T47D (cell line): ENCODE data around the gene ALAS2.

ENCODE experiments used
- DNase-seq, 2 experiments: peaks; one replicate each; pipeline versions ENCODE4 v3.0.0 to v3.0.0-alpha.2; 2011 to 2012; ENCODE audit warnings: low read depth in 1 of 2, low spot score in 1 of 2
- JUND ChIP-seq: IDR thresholded peaks from 2 replicates; pipeline ENCODE4 v1.6.1; 2012; ENCODE audit warnings: low read depth
- in situ Hi-C: cut with HindIII; loops from 2 replicates; pipeline ENCODE4 v1.10.0; 2016; ENCODE audit warnings: low sequenced_read_pairs, low pct_unique_long_range_greater_than_20kb

Gene ALAS2

DNA sequence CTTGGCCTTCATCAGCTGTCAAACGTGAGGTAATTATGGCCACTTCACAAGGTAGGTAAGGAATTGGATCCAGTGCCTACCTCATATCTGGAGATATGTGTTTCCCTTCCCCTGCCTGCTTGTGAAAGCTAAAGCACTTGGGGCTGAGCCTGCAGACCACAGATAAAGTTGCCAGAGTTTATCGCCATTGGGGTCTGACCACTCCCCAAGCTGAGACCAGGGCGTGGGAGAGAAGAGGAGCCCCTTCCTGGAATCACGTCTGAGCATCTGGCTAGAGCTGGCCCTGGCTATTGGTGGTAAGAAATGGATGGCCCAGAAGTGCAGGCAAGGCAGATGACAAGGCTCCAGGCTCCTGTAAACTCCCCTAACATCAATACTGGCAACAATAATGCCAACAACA, 2.7 kb downstream of the ALAS2 start:
- in situ Hi-C loops, result no loop called here
- DNase-seq, result no peak
- TF ChIP-seq JUND, result no peak

DNA sequence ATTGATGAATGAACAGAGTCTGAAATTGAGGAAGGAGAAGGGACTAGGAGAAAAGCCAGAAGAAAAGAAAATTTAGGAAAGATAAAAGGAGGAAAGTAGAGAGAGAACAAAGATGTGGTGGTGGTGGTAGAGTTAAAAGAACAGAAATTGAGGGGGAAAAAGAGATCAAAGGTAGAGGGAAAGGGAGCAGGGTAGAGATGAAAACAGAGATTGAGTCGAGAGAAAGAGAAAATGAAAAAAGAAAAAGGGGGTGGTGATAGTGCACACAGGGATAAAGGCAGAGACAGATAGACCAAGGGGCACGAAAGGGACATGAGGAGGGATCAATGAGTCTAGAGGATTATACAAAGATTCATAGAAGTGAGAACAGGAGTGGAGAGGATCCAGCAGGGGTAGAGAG, 3.9 kb downstream of the ALAS2 start:
- in situ Hi-C loops, result no loop called here
- DNase-seq, result no peak

DNA sequence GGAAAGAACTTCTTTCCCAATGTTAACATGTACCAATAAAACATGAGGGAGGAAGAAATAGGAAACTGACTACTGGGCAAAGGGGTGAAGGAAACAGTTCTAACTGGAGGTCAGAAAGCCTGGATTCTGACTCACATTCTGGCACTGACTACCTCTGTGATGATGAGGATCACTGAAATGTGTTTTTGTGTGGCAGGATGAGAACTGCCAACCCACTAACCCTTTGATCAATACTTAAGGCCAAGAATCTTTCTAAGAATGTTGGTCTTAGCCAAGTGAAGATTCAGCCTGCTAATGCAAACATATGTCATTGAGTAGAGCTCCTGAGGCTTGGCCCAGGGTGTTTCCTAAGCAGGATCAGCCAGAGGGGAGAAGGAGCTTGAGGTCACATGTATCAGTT, 4.6 kb downstream of the ALAS2 start:
- DNase-seq, result no peak
- TF ChIP-seq JUND, result no peak
- in situ Hi-C loops, result no loop called here

More for the DNA sequence above, 3.9 kb downstream of the ALAS2 start:
- no peak for TF ChIP-seq JUND

- TF ChIP-seq JUND, result no peak
- DNase-seq, result no peak
- in situ Hi-C loops, result no loop called here
Observed at GRCh38 chrX:55014897-55015299, 15.9 kb downstream of the ALAS2 start.

DNA sequence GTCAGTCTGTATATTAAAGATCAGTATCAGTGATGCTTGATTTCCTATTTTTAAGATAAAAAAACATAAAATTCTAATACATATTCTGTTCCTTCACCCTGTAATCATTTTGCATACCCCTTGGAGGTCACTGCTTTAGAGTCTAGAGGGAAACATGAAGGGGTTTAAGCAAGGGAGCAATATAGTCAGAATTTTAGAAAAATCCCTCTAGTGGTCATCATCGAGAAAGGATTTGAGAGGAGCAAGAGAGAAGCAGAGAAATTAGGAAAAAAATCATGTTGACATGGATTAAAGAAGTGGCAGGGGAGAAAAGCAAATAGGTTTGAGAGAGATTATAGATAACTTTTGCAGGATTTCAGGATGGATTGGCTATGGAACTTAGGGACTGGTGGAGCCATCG, 19.5 kb downstream of the ALAS2 start:
- in situ Hi-C loops, result no loop called here
- DNase-seq, result no peak
- no peak for TF ChIP-seq JUND

GRCh38 chrX:55008571-55009358, 22.0 kb downstream of the ALAS2 start:
- in situ Hi-C loops, result no loop called here
- TF ChIP-seq JUND, result no peak
- DNase-seq, result peak in 1 of 2 experiments; percentile 42

DNA sequence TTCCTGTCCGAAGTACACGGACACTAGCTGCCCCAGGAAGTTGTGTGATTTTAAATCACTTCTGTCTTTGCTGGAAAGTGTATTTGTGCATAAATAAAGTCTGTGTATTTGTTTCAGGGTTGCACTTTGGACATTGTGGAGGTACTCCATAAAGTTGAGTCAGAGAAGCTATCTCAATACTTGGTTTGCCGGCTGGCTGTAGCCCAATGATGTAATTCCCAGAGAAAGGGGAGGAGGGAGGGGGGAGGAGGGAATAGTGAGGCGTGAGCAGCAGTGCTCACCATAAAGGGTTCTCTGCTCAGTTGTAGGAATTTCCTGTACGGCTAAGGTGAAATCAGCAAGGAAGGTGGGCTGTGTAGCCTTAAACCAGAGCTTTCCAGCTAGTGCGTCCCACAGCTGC, 23.1 kb downstream of the ALAS2 start:
- no peak for TF ChIP-seq JUND
- no peak for DNase-seq
- in situ Hi-C loops, result no loop called here

GRCh38 chrX:55006827-55007621, 23.8 kb downstream of the ALAS2 start:
- TF ChIP-seq JUND, result no peak
- in situ Hi-C loops, result no loop called here
- DNase-seq, result peak in 1 of 2 experiments; percentile 24

DNA sequence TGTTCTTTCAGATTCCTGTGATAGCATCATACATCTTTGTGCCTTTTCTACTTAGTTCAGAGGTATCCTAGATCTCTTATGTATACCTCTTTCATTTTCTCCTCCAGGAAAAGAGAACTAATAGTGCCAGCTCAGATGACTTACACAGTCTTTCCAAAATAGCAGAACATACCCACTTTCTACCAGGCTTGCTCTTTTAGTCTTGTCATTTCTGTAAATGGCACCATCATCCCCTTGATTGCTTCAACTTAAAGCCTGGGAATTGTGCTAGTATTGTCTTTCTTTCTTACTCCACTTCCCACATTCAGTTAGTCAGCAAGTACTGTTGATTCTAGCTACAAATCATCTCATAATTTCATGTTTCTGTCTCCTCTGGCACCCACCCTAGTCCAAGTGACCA, 25.5 kb downstream of the ALAS2 start:
- in situ Hi-C loops, result no loop called here
- DNase-seq, result no peak

DNA sequence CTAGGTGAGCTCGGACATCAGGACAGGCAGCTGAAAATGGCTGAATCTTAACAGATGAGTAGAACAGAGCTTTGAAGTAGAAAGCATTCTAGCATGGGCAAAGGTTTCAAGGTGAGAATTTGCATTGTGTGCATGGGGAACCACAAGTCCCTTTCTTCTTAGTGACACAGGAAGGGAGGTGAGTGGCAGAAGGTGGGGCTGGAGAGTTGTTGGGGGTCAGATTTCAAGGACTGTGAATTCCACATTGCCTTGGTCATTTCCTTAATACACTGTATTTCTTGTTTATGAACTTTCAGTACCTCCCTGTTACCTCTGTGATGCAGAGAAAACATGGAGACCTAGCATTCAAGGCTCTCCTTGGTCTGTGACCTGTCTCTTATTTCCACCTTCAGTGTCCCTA, 26.5 kb downstream of the ALAS2 start:
- DNase-seq, result no peak
- no peak for TF ChIP-seq JUND

More for the DNA sequence above, 25.5 kb downstream of the ALAS2 start:
- TF ChIP-seq JUND, result no peak

DNA sequence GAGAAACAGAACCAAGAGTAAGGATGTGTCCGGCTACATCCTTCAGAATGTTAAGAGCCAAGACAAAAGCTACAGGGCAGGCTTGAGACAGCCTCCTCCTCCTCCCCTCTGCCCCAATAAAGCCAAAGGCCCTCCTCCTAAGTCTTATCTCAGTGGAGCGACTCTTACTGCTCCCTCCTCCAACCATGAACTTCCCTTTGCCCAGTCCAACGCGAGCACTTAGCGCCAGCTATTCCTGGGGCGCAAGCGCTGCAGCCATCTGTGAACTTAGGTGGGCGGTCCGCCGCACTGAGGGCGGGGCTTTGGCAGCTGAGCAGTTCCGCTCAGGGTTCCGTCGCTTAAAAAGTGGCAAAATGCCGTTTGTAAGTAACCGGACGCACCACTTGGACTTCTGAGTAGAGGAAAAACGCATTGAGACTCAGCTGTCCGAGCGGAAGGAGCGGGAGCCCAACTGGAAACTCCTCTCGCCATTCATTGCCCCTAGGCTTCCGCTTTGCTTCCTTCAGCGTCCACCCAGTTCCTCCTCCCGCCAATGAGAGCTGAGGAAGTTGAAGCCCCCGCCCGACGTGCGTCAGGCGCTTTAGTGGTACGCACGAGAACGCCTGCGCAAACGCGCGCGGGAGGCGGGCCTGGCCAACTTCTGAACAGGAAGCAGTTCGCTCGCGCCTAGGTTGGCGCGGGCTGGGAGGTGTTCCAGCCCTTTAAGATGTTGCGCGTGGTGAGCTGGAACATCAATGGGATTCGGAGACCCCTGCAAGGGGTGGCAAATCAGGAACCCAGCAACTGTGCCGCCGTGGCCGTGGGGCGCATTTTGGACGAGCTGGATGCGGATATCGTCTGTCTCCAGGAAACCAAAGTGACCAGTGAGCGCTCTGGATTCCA, 30.8 kb downstream of the ALAS2 start, which contains the start of gene APEX2:
Gene APEX2 (plus strand): TSS at position 647 of the 882 bp plus-strand sequence. CDS start 60 bp downstream, at position 707.
- in situ Hi-C loops, result no loop called here
- TF ChIP-seq JUND, result no peak
- peak; percentile 58 to 95 for DNase-seq

More for the DNA sequence above, 26.5 kb downstream of the ALAS2 start:
- in situ Hi-C loops, result no loop called here

DNA sequence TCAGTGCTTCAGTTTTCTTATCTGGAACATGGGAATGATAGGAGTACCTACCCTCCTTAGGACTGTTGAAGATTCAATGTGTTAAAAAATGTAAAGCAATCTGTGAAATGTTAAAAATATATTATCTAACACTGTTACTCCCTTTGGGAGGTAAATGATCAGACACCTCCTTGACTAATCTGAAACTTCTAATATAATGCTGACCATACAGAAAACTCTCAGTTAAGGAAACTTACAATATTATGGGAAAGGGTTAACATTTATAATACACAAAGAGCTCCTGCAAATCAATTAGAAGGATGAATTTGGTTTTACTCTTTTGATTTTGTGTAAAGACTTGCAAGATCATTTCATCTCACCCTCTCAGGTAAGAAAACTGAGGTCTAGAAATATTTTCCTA, 35.2 kb downstream of the ALAS2 start:
- no peak for TF ChIP-seq JUND
- in situ Hi-C loops, result no loop called here
- no peak for DNase-seq
